NCI-H748 (cell line): ENCODE data around the gene CBY3.
"Not testable (repeated sequence)": the region's sequence is repeated elsewhere in the genome, so short reads cannot be mapped to it uniquely, and the experiment has no call there.

Experiments used
- DNase-seq: peaks from one replicate; lab custom pipeline; 2025; ENCODE audit not compliant: unreplicated experiment; lab: John Stamatoyannopoulos, UW

CBY3 gene

GRCh38 chr5:179680780-179681401 lies at the start of gene CBY3:
Gene CBY3, minus strand, starts transcription at chr5:179681034. Its CDS starts 116 bp downstream, at chr5:179680918.
- no peak for DNase-seq

- DNase-seq = no peak
Measured at GRCh38 chr5:179730356-179730755, 49.5 kb upstream of the CBY3 start.

- DNase-seq = no peak
Measured at GRCh38 chr5:179729727-179730126, 48.9 kb upstream of the CBY3 start.

- DNase-seq = no peak
Measured at GRCh38 chr5:179729303-179729702, 48.5 kb upstream of the CBY3 start.

GRCh38 chr5:179727106-179727505 lies 46.3 kb upstream of the CBY3 start:
- DNase-seq = no peak

- no peak for DNase-seq
Measured at GRCh38 chr5:179724163-179724562, 43.3 kb upstream of the CBY3 start.

GRCh38 chr5:179720222-179720621 lies 39.4 kb upstream of the CBY3 start:
- DNase-seq = no peak

GRCh38 chr5:179716286-179716685 lies 35.5 kb upstream of the CBY3 start:
- DNase-seq = no peak

- no peak for DNase-seq
Measured at GRCh38 chr5:179700401-179700918, 19.6 kb upstream of the CBY3 start.

- DNase-seq = peak; percentile 42
Measured at GRCh38 chr5:179699616-179700237, 18.9 kb upstream of the CBY3 start.

- DNase-seq = no peak
Measured at GRCh38 chr5:179698935-179699615, 18.2 kb upstream of the CBY3 start, which contains the start of gene CANX. Gene CANX, plus strand, starts transcription at chr5:179698967. Its CDS starts 6,715 bp downstream, at chr5:179705682.

GRCh38 chr5:179697993-179698934 lies 17.4 kb upstream of the CBY3 start:
- peak; percentile 99 for DNase-seq

GRCh38 chr5:179697543-179697942 lies 16.7 kb upstream of the CBY3 start:
- not testable (repeated sequence) for DNase-seq

- DNase-seq = no peak
Measured at GRCh38 chr5:179697108-179697507, 16.3 kb upstream of the CBY3 start.

- DNase-seq = no peak
Measured at GRCh38 chr5:179696603-179697002, 15.8 kb upstream of the CBY3 start.

- no peak for DNase-seq
Measured at GRCh38 chr5:179694561-179694960, 13.7 kb upstream of the CBY3 start.

GRCh38 chr5:179689212-179689611 lies 8.4 kb upstream of the CBY3 start:
- not testable (repeated sequence) for DNase-seq

- no peak for DNase-seq
Measured at GRCh38 chr5:179680014-179680779, 637 bp downstream of the CBY3 start.

GRCh38 chr5:179679014-179679674 lies 1.7 kb downstream of the CBY3 start:
- DNase-seq = peak; percentile 58
